Non-pigmented ciliary epithelial cell (primary cell): ENCODE results near the gene PCDHGA1.

Experiments
- DNase-seq: peaks from one replicate; pipeline ENCODE4 v3.0.0-alpha.2; 2010; ENCODE audit warnings: low read depth

Gene PCDHGA1

DNA sequence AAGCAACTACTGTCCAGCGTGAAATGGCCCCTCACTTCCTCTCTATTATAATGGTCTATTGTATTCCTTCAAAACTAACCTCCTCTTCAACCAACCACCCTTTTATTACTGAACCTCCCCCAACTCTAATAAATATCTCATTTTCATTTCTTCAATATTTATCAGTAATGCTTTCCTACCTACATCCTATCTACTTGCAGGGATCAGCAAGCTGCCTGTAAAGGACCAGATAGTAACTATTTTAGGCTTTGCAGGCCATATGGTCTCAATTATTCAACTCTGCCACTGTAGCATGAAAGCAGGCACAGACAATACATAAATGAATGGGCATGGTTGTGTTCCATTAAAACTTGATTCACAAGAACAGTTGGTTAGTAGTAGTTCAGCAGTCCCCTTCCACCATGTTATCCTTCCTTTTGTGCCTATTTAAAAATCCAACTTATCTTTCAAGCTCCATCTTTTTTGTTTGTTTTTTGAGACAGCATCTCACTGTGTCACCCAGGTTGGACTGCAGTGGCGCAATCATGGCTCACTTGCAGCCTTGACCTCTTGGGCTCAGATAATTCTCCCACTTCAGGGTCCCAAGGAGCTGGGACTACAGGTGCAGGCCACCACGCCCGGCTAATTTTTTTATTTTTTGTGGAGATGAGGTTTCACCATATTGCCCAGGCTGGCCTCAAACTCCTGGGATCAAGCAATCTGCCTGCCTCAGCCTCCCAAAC, 204.3 kb downstream of the PCDHGA1 start:
- no peak for DNase-seq

DNA sequence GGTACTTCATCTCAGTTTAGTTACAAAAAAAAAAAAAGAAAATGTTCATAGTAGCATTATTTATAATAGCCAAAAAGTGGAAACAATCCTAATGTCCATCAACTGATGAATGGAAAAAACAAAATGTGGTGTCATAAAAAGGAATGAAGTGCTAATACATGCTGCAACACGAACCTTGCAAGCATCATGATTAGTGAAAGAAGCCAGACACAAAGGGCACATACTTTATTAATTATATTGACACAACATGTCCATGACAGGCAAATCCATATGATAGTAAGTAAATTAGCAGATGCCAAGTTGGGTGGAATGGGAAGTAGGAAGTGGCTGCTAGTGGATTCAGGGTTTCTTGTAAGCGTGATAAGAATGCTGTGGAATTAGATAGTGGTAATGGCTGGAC, 212.7 kb downstream of the PCDHGA1 start:
- no peak for DNase-seq

DNA sequence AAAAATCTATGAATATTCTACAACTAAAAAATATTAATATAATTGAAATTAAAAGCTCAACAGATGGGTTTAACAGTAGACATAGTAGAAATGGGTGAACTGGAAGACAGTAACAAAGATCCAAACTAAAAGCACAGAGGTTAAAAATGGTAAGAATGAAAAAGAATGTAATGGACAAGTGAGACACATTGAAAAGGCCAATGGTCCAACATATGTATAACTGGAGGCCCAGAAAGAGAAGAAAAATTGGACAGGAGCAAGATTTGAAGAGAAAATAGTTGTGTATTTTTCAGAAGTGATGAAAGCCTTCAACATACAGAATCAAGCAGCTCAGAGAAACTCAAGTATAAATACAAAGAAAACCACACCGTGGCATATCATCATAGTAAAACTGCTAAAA, 217.2 kb downstream of the PCDHGA1 start:
- no peak for DNase-seq

DNA sequence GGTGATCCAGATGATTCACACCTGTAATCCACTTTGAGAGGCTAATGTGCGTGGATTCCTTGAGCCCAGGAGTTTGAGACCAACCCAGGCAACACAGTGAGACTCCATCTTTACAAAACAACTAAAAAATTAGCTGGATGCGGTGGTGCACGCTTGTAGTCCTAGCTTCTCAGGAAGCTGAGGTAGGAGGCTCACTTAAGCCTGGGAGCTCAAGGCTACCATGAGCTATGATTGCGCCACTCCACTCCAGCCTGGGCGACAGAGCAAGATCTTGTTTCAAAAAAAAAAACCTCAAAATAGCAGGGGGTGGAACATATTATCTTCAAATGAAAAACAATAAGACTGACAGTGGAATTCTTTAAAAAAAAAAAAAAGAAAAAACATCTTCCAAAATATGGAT, 217.6 kb downstream of the PCDHGA1 start:
- DNase-seq = no peak

DNA sequence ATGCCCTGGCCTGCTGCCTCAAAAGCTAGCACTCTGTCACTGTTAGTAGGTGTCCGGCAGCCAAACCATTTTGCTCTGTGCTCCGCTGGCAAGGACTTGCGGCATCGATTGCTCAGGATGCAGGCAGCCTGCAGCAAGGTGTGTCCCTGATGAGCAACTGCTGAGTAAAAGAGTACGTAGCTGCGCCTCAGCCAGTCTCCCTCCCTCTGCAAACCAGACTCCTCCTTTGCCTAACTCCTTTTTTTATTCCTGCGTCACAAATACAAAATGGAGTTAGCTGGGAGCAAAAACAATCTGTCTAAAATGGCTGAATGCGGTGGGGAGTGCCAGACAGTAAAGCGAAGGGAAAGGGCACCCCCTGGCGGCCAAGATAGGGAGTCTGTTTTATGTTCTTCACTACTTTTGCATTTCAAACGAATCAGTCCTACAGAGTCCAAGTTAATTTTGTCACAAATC, 227.4 kb downstream of the PCDHGA1 start:
- peak; percentile 94 for DNase-seq

DNA sequence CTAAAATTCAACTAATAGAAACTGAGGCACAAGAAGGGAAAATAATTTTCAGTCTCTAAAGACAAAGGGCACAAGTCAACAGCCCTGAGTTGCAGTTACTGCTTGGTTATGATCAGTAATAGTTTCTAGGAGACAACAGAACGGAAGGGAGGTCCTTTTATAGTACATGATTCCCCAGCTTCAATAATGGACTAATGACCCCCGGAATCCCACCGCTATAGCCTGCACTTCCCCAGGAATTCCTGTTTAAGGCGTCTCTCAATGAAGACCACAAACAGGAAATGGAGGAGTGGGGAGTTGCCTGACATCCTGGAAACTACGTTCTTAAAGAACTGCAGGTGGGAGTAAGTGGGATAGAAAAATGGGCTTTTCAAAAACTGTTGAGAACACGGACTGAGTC, 227.8 kb downstream of the PCDHGA1 start:
- no peak for DNase-seq

DNA sequence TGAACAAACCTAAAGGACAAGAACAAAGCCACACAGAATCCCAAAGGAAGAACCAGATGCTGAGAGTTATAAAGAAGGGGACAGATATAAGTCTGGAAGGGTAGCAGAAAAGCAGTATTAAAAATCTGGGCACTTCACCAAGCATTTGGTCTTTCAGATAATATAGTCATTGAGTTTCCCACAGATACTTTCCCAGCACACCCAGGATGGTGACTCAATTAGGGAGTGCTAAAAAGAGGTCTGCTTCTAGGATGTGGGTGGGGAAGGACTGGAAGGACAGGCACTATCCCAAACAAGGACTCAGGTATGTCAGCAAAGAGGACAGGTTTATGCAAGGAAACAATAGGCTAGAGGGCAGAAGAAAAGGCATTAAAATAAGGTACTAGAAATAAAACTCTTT, 229.1 kb downstream of the PCDHGA1 start:
- peak; percentile 26 for DNase-seq

DNA sequence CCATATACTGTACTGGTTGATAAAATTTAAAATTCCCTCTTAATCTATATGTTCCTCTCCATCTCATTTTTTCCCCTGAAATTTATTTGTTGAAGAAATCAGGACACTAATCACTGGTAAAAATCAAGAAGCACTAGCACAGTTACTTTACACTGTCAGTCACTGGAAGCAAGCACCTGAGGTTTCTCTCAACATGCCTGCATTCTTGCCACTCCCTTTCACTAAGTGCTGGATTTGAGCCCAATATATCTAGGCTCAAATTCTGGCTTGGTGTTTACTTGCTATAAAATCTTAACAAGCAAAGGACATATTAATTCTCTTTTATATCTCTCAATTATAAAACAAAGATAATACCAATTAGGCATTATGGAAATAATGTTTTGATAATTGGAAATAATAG, 229.8 kb downstream of the PCDHGA1 start:
- no peak for DNase-seq

DNA sequence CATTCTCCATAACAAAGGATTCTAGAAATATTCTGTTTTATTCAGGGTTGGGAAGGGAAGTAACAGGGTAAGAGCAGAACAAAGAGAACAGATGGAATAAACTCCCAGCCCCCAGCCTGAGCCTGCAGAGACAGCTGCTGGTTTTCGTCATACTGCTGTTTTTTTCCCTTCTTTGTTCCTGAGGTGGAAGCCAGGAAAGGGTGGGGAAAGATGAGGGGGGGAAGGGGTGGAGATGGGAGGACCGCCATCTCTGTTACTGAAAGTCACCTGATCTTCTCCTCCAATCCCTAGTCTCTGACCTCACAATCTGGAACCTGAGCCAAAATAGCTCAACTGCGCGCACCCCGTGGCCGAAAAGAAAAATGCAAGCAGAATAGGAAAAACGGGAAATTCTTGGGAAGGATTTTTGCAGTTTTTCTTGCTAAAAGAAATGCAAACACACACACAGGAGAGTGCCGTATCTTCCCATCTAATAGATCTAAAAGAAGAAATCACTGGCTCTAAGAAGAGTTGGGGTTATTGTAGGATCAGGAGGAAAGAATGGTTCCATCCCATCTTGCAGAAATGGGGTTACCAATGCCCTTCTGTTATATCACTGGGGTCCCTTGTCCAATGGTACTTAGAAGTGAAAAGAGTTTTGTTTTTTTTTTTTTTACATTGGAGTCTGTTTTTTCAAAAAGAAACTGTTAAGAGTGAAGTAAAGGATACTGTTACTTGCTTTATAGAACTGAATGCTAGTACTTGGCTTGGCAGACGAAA, 230.6 kb downstream of the PCDHGA1 start:
- DNase-seq = peak; percentile 93
